GM12878 (cell line): ENCODE results near the gene PNPLA3.

Experiments
- BHLHE40 ChIP-seq, 2 experiments: fragments of 450-650 bp in 1 of 2; IDR thresholded peaks; 2 replicates each; pipeline ENCODE4 v1.6.1; 2011 to 2017; ENCODE audit warnings: low read depth in 2 of 2, borderline replicate concordance in 1 of 2, improper control_type of control experiment in 1 of 2, low read length in 1 of 2, mild to moderate bottlenecking in 1 of 2
- BRCA1 ChIP-seq: IDR thresholded peaks from 2 replicates; pipeline ENCODE4 v1.6.1; 2011; ENCODE audit warnings: low read depth, low read length, improper control_type of control experiment
- CBFB ChIP-seq: IDR thresholded peaks from 2 replicates; pipeline ENCODE4 v1.6.1; 2016; ENCODE audit warnings: antibody characterized with exemption, low read depth
- CUX1 ChIP-seq: IDR thresholded peaks from 2 replicates; pipeline ENCODE4 v1.6.1; 2012; ENCODE audit warnings: improper control_type of control experiment, low read depth, low read length; ENCODE audit not compliant: insufficient replicate concordance
- E2F8 ChIP-seq: fragments of 450-650 bp; IDR thresholded peaks from 2 replicates; pipeline ENCODE4 v1.6.1; 2018; ENCODE audit warnings: mild to moderate bottlenecking, low read depth, moderate library complexity; ENCODE audit not compliant: partially characterized antibody
- EP300 ChIP-seq, 2 experiments: fragments of 150-350 bp in 1 of 2; IDR thresholded peaks; 2 replicates each; pipeline ENCODE4 v1.6.1; 2011 to 2012; ENCODE audit warnings: low read depth in 2 of 2, low read length in 2 of 2, borderline replicate concordance in 1 of 2, improper control_type of control experiment in 1 of 2, inconsistent platforms in 1 of 2; ENCODE audit not compliant: control insufficient read depth in 1 of 2
- MXI1 ChIP-seq: fragments of 150-350 bp; IDR thresholded peaks from 2 replicates; pipeline ENCODE4 v1.6.1; 2011; ENCODE audit warnings: low read depth, mild to moderate bottlenecking, inconsistent platforms, low read length, improper control_type of control experiment
- NR2C2 ChIP-seq: IDR thresholded peaks from 2 replicates; pipeline ENCODE4 v1.6.1; 2011; ENCODE audit warnings: borderline replicate concordance, low read depth; ENCODE audit not compliant: control insufficient read depth, insufficient read length
- POLR2AphosphoS5 ChIP-seq: IDR thresholded peaks from 2 replicates; pipeline ENCODE4 v1.6.1; 2011; ENCODE audit warnings: mild to moderate bottlenecking, low read length, inconsistent platforms
- SREBF1 ChIP-seq: IDR thresholded peaks from 2 replicates; pipeline ENCODE4 v1.6.1; 2012; ENCODE audit warnings: mild to moderate bottlenecking, low read length
- SUPT20H ChIP-seq: IDR thresholded peaks from 2 replicates; pipeline ENCODE4 v1.6.1; 2011; ENCODE audit warnings: low read depth, mild to moderate bottlenecking, low read length, moderate library complexity, borderline replicate concordance; ENCODE audit not compliant: control insufficient read depth
- TCF12 ChIP-seq: IDR thresholded peaks from 2 replicates; pipeline ENCODE4 v1.6.1; 2011; ENCODE audit warnings: low read depth, mild to moderate bottlenecking, low read length
- TF ChIP-seq, protein P1 (sequence below): IDR thresholded peaks from 2 replicates; pipeline ENCODE4 v1.6.1; 2012; ENCODE audit warnings: low read depth, low read length, improper control_type of control experiment
- TF ChIP-seq, protein P2 (sequence below), 3 experiments: IDR thresholded peaks in 2 of 3; conservative IDR thresholded peaks in 1 of 3; 2 replicates each; pipeline ENCODE4 v1.5.1; 2011; ENCODE audit warnings: low read depth in 3 of 3, low read length in 3 of 3, mild to moderate bottlenecking in 3 of 3, control low read depth in 2 of 3, moderate library complexity in 2 of 3, inconsistent platforms in 1 of 3, mixed read lengths in 1 of 3; ENCODE audit not compliant: control insufficient read depth in 2 of 3, insufficient read depth in 1 of 3; ENCODE audit errors: extremely low read depth in 1 of 3

DNA sequence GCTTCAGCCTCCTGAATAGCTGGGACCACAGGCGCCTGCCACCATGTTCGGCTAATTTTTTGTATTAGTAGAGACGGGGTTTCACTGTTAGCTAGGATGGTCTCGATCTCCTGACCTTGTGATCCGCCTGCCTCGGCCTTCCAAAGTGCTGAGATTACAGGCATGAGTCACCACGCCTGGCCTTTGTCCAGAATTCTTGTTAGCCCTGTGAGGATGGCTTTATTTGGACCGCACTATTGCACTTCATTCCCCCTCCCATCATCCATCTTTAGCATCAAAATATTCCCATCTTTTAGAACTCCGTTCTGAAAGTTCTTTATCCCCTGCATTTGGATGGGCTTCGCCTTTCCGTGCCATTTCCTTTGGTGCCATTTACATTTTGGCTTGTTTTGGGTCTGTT, 34.3 kb downstream of the PNPLA3 start:
- no peak for TF ChIP-seq SREBF1
- no peak for TF ChIP-seq EP300 (IDR thresholded peaks at IDR 0.05; ENCODE audit: borderline replicate concordance in 1 of 2, control insufficient read depth in 1 of 2, low read depth in 2 of 2, low read length in 2 of 2)
- TF ChIP-seq, protein P1, sequence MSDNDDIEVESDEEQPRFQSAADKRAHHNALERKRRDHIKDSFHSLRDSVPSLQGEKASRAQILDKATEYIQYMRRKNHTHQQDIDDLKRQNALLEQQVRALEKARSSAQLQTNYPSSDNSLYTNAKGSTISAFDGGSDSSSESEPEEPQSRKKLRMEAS = no peak
- TF ChIP-seq POLR2AphosphoS5 = no peak
- TF ChIP-seq CUX1 = no peak
- no peak for TF ChIP-seq E2F8
- TF ChIP-seq TCF12 = no peak
- TF ChIP-seq CBFB = no peak
- TF ChIP-seq BHLHE40 (IDR thresholded peaks at IDR 0.05; ENCODE audit: borderline replicate concordance in 1 of 2, low read depth in 2 of 2, low read length in 1 of 2) = no peak
- TF ChIP-seq BRCA1 = no peak
- TF ChIP-seq NR2C2 = no peak
- TF ChIP-seq MXI1 = no peak
- TF ChIP-seq, protein P2, sequence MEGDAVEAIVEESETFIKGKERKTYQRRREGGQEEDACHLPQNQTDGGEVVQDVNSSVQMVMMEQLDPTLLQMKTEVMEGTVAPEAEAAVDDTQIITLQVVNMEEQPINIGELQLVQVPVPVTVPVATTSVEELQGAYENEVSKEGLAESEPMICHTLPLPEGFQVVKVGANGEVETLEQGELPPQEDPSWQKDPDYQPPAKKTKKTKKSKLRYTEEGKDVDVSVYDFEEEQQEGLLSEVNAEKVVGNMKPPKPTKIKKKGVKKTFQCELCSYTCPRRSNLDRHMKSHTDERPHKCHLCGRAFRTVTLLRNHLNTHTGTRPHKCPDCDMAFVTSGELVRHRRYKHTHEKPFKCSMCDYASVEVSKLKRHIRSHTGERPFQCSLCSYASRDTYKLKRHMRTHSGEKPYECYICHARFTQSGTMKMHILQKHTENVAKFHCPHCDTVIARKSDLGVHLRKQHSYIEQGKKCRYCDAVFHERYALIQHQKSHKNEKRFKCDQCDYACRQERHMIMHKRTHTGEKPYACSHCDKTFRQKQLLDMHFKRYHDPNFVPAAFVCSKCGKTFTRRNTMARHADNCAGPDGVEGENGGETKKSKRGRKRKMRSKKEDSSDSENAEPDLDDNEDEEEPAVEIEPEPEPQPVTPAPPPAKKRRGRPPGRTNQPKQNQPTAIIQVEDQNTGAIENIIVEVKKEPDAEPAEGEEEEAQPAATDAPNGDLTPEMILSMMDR (IDR thresholded peaks at IDR 0.05 in 2 of 3, conservative IDR thresholded peaks at IDR 0.05 in 1 of 3; ENCODE audit: control insufficient read depth in 2 of 3, extremely low read depth in 1 of 3, insufficient read depth in 1 of 3, low read depth in 3 of 3, low read length in 3 of 3) = no peak
- no peak for TF ChIP-seq SUPT20H
